CD14-positive monocyte (primary cell): ENCODE data around the gene ANKRD39. TPM values are rescaled to one million over a fixed set of nuclear protein-coding genes. Genes with fewer than 3 reads are reported as not detected.

Experiments
- DNase-seq, 3 donors: peaks; one replicate each; pipeline ENCODE4 v3.0.0-alpha.2; 2011 to 2022
- H2AFZ ChIP-seq: 2 replicates; pipeline ENCODE4 v1.6.0; 2012; ENCODE audit warnings: mild to moderate bottlenecking, low read depth, low read length, inconsistent platforms; ENCODE audit not compliant: insufficient read depth, poor library complexity, severe bottlenecking
- H3K27ac ChIP-seq, 2 donors: 1 replicate in 1 of 2; 2 replicates in 1 of 2; pipeline ENCODE4 v1.5.1; 2012 to 2013; ENCODE audit warnings: low read length in 2 of 2, control low read depth in 1 of 2, inconsistent platforms in 1 of 2, low read depth in 1 of 2, mild to moderate bottlenecking in 1 of 2
- H3K27me3 ChIP-seq, 2 donors: one replicate each; pipeline versions ENCODE4 v1.6.0 to v1.6.1; 2011 to 2013; ENCODE audit warnings: low read length in 2 of 2; ENCODE audit not compliant: control insufficient read depth in 2 of 2, insufficient read depth in 2 of 2
- H3K36me3 ChIP-seq, 2 donors: replicated peaks in 1 of 2; 1 replicate in 1 of 2; 2 replicates in 1 of 2; pipeline versions ENCODE4 v1.5.1 to v1.6.1; 2012 to 2013; ENCODE audit warnings: low read length in 2 of 2, control low read depth in 1 of 2, inconsistent platforms in 1 of 2, mild to moderate bottlenecking in 1 of 2; ENCODE audit not compliant: insufficient read depth in 2 of 2, control insufficient read depth in 1 of 2
- H3K4me1 ChIP-seq, 2 donors: 1 replicate in 1 of 2; 2 replicates in 1 of 2; pipeline versions ENCODE4 v1.5.1 to v1.6.1; 2012 to 2013; ENCODE audit warnings: low read length in 2 of 2, control low read depth in 1 of 2, inconsistent platforms in 1 of 2, mild to moderate bottlenecking in 1 of 2, moderate library complexity in 1 of 2; ENCODE audit not compliant: insufficient read depth in 2 of 2, control insufficient read depth in 1 of 2
- H3K4me2 ChIP-seq: replicated peaks from 2 replicates; pipeline ENCODE3; 2012; ENCODE audit warnings: low read length, moderate library complexity, mild to moderate bottlenecking; ENCODE audit not compliant: poor library complexity, severe bottlenecking; ENCODE audit errors: extremely low read depth
- H3K4me3 ChIP-seq, 3 experiments: fragments of 200-600 bp in 1 of 3; sonication (generic) in 1 of 3; replicated peaks in 1 of 3; 1 replicate in 2 of 3; 2 replicates in 1 of 3; pipeline ENCODE4 v1.5.1; 2011 to 2013; ENCODE audit warnings: low read length in 3 of 3, mild to moderate bottlenecking in 3 of 3, control low read depth in 2 of 3, low read depth in 2 of 3, inconsistent platforms in 1 of 3, moderate library complexity in 1 of 3
- H3K79me2 ChIP-seq: 2 replicates; pipeline ENCODE4 v1.6.0; 2012; ENCODE audit warnings: mild to moderate bottlenecking, control low read depth, inconsistent platforms, low read length, moderate library complexity; ENCODE audit not compliant: insufficient read depth
- H3K9ac ChIP-seq: 2 replicates; pipeline ENCODE4 v1.6.0; 2017; ENCODE audit warnings: low read length, mild to moderate bottlenecking; ENCODE audit not compliant: insufficient read depth, poor library complexity, severe bottlenecking
- H3K9me3 ChIP-seq, 2 donors: replicated peaks in 1 of 2; 1 replicate in 1 of 2; 2 replicates in 1 of 2; pipeline versions ENCODE4 v1.5.1 to v1.6.1; 2012 to 2013; ENCODE audit warnings: low read length in 2 of 2, control low read depth in 1 of 2; ENCODE audit not compliant: control insufficient read depth in 1 of 2, insufficient read depth in 1 of 2
- H4K20me1 ChIP-seq: 2 replicates; pipeline ENCODE4 v1.6.0; 2012; ENCODE audit warnings: mild to moderate bottlenecking, low read length, control low read depth, moderate library complexity; ENCODE audit not compliant: insufficient read depth
- H3K27ac Mint-ChIP-seq, 7 donors: one replicate each; pipeline ENCODE4 v1.8.0; 2020; ENCODE audit warnings: mild to moderate bottlenecking in 7 of 7, mixed read lengths in 7 of 7, moderate library complexity in 6 of 7, inconsistent platforms in 2 of 7
- H3K27me3 Mint-ChIP-seq, 3 donors: one replicate each; pipeline ENCODE4 v1.8.0; 2021 to 2022; ENCODE audit warnings: low read depth in 3 of 3, mild to moderate bottlenecking in 3 of 3, mixed read lengths in 3 of 3, moderate library complexity in 3 of 3, inconsistent platforms in 1 of 3
- H3K36me3 Mint-ChIP-seq, 2 donors: one replicate each; pipeline ENCODE4 v1.8.0; 2020; ENCODE audit warnings: mixed read lengths in 2 of 2, inconsistent platforms in 1 of 2, mild to moderate bottlenecking in 1 of 2
- H3K4me1 Mint-ChIP-seq: one replicate; pipeline ENCODE4 v1.8.0; 2020; ENCODE audit warnings: mild to moderate bottlenecking, mixed read lengths
- H3K4me3 Mint-ChIP-seq, 2 donors: one replicate each; pipeline ENCODE4 v1.8.0; 2020; ENCODE audit warnings: mild to moderate bottlenecking in 2 of 2, mixed read lengths in 2 of 2, moderate library complexity in 1 of 2
- H3K9me3 Mint-ChIP-seq, 7 donors: one replicate each; pipeline ENCODE4 v1.8.0; 2020 to 2022; ENCODE audit warnings: mixed read lengths in 7 of 7, mild to moderate bottlenecking in 6 of 7, moderate library complexity in 6 of 7, inconsistent platforms in 2 of 7
- WGBS: methylation state at CpG from one replicate; pipeline ENCODE4 v1.1.5; 2013; ENCODE audit warnings: missing lambda C conversion rate; ENCODE audit not compliant: insufficient coverage; 5-methylcytosine and 5-hydroxymethylcytosine counted together
- intact Hi-C, 2 donors: fragments of 100-400 bp; cut with micrococcal nuclease; formaldehyde crosslinking; loops; one replicate each; pipeline versions ENCODE4 v1.15.0 to v1.15.1; 2023
- polyA plus RNA-seq, 3 donors: library from polyadenylated mRNA; depleted of rRNA in 1 of 3; unstranded in 2 of 3; stranded (reverse) in 1 of 3; fragments of 300-500 nt in 2 of 3; fragments of >200 nt in 1 of 3; fragmentation: Illumina TruSeq in 2 of 3; gene quantifications; 1 replicate in 2 of 3; 2 replicates in 1 of 3; pipeline ENCODE4 v1.2.3, GENCODE V29; 2012 to 2021
- TF ChIP-seq, protein P1 (sequence below): fragments of 200-600 bp; IDR thresholded peaks from one replicate; pipeline ENCODE4 v1.8.0; 2022; ENCODE audit warnings: antibody characterized with exemption, mild to moderate bottlenecking

ANKRD39 gene
- polyA plus RNA-seq, 3 donors: 6.2 to 9.7 (median 9.0) TPM

DNA sequence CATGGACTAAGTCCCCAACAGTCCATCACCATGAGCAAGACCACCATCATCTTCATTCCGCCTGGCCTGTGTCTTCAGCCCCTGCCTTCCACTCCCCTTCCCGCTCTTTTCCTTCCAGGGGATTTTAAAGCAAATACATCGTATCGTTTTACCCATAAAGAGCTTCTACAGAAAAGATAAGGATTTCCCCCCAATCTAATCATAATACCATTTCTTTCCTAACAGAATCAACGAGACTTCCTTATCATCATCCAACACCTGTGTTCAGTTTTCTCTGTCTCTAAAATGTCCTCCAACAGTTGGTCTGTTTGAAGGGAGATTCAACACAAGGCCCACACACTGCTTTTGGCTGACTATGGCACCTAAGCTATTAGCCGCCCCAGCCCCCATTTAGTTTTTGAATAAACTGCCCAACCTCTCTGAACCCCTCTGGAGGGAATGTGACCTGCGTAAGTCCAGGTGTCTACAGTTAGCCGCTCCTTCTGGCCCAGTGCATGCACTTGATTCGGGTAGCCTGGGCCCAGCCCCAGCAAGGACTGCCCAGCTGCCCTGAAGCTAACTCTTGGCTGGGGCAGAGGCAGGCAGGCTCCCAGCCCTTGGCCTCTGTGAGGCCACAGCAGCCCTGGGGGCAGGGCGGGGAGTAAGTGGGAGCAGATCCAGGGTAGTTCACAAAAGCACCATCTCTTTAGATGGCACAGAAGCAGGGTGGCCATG lies 37.4 kb upstream of the ANKRD39 start:
- no peaks in the 10 kb centered on the region for H3K79me2 ChIP-seq
- no peak overlapping the region for H2AFZ ChIP-seq
- H3K4me2 ChIP-seq: no peak overlapping the region
- no peaks in the 10 kb centered on the region for H4K20me1 ChIP-seq
- Mint-ChIP-seq H3K4me1 (no peaks in the 10 kb centered on the region), H3K9me3 (peaks cover 0 to 2% (median 0%) of the 10 kb centered on the region in 7 donors), H3K27ac (no peak overlapping the region), H3K4me3 (peak overlapping the region in 1 of 2 donors; percentile 36), H3K27me3 (peaks cover 28 to 76% (median 43%) of the 10 kb centered on the region in 3 donors), H3K36me3 (no peaks in the 10 kb centered on the region)
- no peak overlapping the region for H3K27ac ChIP-seq
- H3K4me1 ChIP-seq: no peaks in the 10 kb centered on the region
- H3K9me3 ChIP-seq: no peaks in the 10 kb centered on the region
- H3K9ac ChIP-seq: no peak overlapping the region
- no peak for DNase-seq
- intact Hi-C loops: no loop called here
- no peak overlapping the region for H3K4me3 ChIP-seq
- WGBS: 89% methylated on average over 8 of the region's 10 CpGs
- H3K36me3 ChIP-seq: no peaks in the 10 kb centered on the region
- H3K27me3 ChIP-seq: peaks cover 0 to 58% of the 10 kb centered on the region in 2 donors
- TF ChIP-seq, protein P1, sequence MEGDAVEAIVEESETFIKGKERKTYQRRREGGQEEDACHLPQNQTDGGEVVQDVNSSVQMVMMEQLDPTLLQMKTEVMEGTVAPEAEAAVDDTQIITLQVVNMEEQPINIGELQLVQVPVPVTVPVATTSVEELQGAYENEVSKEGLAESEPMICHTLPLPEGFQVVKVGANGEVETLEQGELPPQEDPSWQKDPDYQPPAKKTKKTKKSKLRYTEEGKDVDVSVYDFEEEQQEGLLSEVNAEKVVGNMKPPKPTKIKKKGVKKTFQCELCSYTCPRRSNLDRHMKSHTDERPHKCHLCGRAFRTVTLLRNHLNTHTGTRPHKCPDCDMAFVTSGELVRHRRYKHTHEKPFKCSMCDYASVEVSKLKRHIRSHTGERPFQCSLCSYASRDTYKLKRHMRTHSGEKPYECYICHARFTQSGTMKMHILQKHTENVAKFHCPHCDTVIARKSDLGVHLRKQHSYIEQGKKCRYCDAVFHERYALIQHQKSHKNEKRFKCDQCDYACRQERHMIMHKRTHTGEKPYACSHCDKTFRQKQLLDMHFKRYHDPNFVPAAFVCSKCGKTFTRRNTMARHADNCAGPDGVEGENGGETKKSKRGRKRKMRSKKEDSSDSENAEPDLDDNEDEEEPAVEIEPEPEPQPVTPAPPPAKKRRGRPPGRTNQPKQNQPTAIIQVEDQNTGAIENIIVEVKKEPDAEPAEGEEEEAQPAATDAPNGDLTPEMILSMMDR: no peak

DNA sequence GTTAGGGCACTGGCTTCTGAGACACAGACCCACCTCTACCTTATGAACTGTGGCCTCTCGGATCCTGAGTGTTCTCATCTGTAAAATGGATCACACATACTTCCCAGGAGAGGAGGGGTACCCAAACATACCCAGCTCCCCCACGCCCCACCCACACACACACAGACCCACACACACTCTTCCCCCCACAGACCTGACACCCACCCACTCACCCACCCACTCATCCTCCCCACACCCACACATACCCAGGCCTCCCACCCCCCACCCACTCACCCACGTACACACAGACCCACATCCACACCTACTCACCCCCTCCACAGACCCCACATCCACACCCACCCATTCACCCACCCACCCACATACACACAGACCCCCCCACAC lies 36.3 kb upstream of the ANKRD39 start:
- Histone ChIP-seq H3K4me3 (no peak overlapping the region), H2AFZ (no peak overlapping the region), H3K79me2 (no peaks in the 10 kb centered on the region), H3K4me2 (no peak overlapping the region), H3K27ac (no peak overlapping the region), H3K4me1 (peaks cover 0 to under 1% of the 10 kb centered on the region in 2 donors), H3K27me3 (peaks cover 0 to 62% of the 10 kb centered on the region in 2 donors), H3K9me3 (no peaks in the 10 kb centered on the region), H4K20me1 (no peaks in the 10 kb centered on the region), H3K9ac (no peak overlapping the region), H3K36me3 (no peaks in the 10 kb centered on the region)
- Mint-ChIP-seq H3K4me1 (no peaks in the 10 kb centered on the region), H3K27me3 (peaks cover 36 to 82% (median 51%) of the 10 kb centered on the region in 3 donors), H3K9me3 (peaks cover 0 to 2% (median 0%) of the 10 kb centered on the region in 7 donors), H3K36me3 (no peaks in the 10 kb centered on the region), H3K4me3 (no peak overlapping the region), H3K27ac (no peak overlapping the region)
- intact Hi-C loops: no loop called here
- DNase-seq: no peak
- TF ChIP-seq, protein P1: no peak
- 80% methylated on average over 1 of the region's 3 CpGs for WGBS
